T-helper 9 cell (primary cell): ENCODE data around the gene COL25A1.
"Not testable (repeated sequence)": the region's sequence is repeated elsewhere in the genome, so short reads cannot be mapped to it uniquely, and the experiment has no call there.

Experiments used
- DNase-seq: peaks from one replicate; pipeline ENCODE4 v3.0.0-alpha.2; 2020

Gene COL25A1

DNA sequence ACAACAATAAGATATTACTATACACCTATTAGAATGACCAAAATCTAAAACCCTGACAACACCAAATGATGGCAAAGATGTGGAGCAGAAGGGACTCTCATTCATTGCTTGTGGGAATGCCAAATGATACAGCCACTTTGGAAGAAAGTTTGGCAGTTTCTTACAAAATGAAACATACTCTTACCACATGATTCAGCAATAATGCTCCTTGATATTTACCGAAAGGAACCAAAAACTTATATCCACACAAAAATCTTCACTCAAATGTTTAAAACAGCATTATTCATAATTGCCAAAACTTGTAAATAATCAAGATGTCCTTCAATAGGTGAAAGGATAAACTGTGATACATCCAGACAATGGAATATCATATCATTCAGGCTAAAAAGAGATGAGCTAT is 180.9 kb downstream of the COL25A1 start:
- DNase-seq: no peak

- no peak for DNase-seq
These were observed 182.6 kb downstream of the COL25A1 start for GRCh38 chr4:109119852-109120251.

GRCh38 chr4:109118635-109119034 is 183.8 kb downstream of the COL25A1 start:
- no peak for DNase-seq

GRCh38 chr4:109114501-109114900 is 188.0 kb downstream of the COL25A1 start:
- no peak for DNase-seq

GRCh38 chr4:109113521-109113920 is 188.9 kb downstream of the COL25A1 start:
- DNase-seq: no peak

GRCh38 chr4:109111031-109111430 is 191.4 kb downstream of the COL25A1 start:
- no peak for DNase-seq

DNA sequence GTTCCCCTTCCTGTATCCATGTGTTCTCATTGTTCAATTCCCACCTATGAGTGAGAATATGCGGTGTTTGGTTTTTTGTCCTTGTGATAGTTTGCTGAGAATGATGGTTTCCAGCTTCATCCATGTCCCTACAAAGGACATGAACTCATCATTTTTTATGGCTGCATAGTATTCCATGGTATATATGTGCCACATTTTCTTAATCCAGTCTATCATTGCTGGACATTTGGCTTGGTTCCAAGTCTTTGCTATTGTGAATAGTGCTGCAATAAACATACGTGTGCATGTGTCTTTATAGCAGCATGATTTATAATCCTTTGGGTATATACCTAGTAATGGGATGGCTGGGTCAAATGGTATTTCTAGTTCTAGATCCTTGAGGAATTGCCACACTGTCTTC is 194.2 kb downstream of the COL25A1 start:
- DNase-seq: not testable (repeated sequence)

- DNase-seq: no peak
These were observed 208.4 kb downstream of the COL25A1 start for GRCh38 chr4:109094056-109094455.

DNA sequence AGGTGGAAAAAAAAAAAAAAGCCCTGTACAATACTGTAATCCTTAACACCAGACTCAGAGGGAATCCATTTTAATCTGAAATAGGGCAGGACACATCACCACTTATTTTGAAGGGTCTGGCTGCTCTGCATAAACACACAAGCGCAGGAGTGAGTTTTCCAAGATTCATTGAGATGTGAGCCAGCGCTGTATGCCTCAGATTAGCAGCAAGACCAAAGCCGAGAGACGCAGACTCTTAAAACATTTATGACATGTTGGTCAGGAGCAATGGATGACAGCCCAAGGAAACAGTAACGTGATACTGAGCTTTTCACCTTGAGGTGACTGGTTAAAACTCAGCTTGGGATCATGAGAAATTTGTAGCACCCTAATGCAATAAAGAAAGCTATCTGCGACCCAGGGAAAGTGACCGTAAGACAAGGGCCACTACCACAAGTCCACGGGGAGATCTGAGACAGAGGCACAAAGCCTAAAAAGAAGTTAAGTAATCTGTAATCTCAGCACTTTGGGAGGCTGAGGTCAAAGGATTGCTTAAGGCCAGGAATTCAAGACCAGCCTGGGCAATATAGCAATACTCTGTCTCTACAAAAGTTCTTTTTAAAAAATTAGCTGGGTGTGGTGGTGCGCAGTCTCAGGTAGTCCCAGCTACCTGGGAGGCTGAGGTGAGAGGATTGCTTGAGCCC is 210.6 kb downstream of the COL25A1 start:
- DNase-seq: no peak

GRCh38 chr4:109083911-109084310 is 218.5 kb downstream of the COL25A1 start:
- no peak for DNase-seq

GRCh38 chr4:109079731-109080130 is 222.7 kb downstream of the COL25A1 start:
- DNase-seq: no peak

DNA sequence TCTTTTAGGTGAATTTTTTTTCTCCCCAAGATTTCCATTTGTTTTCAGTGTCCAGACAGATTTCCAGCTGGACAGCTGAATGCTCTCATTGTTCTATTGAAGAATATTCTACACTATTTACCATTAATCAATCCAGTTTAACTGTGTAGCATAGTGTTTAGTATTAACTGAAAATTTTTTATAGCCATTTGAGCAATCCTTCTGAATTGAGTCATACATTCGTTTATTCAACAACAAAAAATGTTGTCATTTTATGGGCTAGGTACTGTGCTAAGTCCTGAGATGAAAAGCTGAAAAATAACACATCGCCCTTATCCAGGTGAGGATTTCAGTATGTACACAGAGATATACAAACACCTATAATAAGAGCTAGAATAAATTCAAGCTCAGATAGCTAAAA is 223.3 kb downstream of the COL25A1 start:
- DNase-seq: no peak

GRCh38 chr4:109078724-109079123 is 223.7 kb downstream of the COL25A1 start:
- DNase-seq: no peak

- no peak for DNase-seq
These were observed 225.0 kb downstream of the COL25A1 start for GRCh38 chr4:109077505-109077904.

GRCh38 chr4:109076709-109077108 is 225.7 kb downstream of the COL25A1 start:
- DNase-seq: not testable (repeated sequence)

DNA sequence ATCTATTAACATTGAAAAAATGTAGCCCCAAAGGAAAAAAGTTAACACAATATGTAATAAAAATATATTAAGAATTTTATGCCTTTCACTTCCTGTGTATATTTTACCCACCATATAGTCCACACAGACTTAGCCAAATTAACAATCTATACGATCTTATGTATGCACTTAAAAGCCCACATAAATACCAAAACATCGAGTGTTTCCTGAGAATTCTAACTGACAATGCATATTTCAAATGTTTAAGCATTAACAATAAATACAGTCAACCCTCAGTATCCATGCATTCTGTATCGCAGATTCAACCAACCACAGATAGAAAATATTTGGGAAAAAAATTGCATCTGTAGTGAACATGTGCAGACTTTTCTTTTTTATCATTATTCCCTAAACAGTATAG is 226.8 kb downstream of the COL25A1 start:
- no peak for DNase-seq

DNA sequence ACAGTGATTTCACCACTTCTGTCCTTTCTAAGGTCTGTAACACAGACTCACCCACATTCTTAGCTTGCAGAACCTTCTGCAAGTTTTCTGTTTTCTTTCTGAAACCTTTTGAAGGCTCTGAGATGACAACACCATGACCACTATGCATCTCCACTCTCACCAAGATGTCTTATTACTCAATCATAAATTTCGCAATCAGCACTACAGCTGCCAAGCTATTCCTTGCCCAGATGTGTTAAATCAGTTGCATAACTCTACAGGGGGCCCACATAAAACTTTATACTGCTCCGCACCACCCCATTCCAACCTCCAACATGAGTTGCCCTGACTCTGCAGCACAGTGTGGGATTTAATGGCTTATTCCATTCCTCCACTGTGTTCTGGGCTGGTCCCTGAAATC is 229.9 kb downstream of the COL25A1 start:
- no peak for DNase-seq

DNA sequence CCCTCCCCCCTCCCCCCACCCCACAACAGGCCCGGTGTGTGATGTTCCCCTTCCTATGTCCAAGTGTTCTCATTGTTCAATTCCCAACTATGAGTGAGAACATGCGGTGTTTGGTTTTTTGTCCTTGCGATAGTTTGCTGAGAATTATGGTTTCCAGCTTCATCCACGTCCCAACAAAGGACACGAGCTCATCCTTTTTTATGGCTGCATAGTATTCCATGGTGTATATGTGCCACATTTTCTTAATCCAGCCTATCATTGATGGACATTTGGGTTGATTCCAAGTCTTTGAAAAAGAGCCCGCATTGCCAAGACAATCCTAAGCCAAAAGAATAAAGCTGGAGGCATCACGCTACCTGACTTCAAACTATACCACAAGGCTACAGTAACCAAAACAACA is 231.8 kb downstream of the COL25A1 start:
- not testable (repeated sequence) for DNase-seq

DNA sequence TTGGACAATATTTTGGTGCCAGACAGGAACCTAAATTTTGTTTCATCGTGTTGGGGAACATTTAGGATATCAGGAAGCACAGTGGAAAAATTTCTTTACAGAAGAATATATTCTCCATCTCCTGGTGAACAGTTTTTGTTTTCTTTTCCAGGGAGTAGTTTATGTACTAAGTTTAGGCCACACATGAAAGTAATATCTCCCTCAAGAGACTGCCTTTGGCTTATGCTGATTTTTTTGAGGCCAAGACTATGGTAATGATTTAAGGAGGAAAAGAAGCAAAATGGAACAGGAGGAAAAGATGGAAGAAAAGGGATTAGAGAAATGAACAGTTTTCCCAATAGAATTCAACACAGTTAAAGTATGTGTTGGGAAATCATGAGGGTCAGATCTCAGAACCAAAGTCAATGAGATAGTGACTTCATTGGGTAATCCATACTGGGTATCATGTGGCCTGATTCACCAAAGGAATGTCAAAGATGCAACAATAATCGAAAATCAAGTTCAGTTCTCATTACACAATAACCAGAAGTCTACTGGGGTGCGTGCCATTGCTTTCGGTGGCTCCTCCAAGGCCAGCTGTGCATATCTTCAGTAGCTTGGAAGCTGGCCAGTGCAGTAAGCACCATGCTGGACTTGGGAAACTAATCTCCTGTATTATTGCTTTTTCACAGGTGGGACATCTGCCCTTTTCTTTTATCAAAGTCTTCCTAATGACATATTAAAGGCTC is 234.8 kb downstream of the COL25A1 start:
- no peak for DNase-seq

GRCh38 chr4:109065006-109065405 is 237.5 kb downstream of the COL25A1 start:
- no peak for DNase-seq

DNA sequence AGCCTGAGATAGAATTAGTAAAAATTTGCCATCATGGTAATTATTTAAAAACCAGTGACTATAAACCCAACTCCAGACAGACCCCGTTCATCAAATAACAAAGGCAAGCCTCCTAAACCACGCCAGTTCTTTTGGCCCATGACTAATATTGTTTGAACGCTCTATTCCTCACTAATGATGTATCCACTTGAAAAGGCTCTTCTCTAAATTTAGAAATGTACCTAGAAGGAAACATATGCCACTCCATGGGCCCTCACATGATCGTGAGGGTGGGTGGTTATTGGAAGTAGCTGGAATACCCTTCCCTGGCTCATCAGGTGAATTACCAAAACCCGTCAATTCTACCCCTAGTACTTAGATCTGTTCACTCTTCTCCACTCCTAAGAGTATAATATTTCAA is 249.2 kb downstream of the COL25A1 start:
- DNase-seq: no peak

DNA sequence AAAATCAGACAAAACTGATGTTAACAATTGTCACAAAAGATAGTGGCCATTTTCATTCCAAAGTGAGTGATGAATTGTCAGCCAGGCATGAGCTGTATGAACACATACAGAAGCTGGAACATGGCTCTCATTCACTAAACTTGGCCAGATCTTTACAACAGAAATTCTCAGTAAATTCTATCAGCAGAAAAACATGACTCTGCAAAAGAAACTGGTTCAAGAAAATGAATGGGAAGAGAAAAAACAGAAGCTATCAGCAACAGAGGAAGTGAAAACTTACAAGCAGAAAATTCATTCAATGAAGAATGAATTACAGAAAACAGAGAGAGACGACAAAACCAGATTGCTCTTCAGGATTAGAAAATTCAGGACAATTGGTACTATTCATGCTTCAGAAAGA is 249.6 kb downstream of the COL25A1 start:
- no peak for DNase-seq

DNA sequence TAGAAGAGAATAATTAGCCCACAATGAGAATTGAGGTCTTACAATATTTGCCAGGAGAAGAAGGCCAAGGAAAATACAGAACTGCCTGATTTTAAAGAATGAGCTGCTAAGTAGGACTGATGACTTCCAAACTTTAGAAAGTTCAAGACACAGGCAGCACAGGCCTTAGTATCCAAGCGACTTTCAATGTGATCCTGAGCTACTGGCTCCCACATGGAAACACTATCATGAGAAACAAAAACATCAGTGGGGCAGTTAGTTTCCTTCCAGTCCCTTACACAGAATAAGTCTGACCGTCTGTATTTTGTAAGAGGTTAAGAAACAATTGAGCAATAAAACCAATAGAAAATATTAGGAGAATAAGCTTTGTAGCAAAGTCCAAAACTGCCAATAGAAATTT is 251.4 kb downstream of the COL25A1 start:
- no peak for DNase-seq

DNA sequence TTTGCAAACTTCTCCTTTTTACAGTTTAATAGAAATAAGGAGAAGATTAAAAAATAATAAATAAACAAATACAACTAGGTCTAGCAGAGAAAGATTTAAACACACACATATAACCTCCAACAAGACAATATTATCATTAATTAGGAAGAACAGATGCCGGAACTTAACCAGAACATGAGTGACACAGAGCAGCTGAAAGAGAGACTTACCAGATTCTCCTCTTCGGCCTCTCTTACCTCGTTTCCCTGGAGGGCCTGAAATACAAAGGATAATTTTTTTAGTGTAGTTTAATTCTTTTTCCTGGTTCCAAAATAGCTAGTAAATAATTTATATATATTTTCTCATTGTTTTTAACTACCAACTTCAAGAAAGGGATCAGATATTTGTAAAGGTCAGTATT is 252.5 kb downstream of the COL25A1 start:
- no peak for DNase-seq
